HG03354 (cell line): ENCODE measurements around the gene THEMIS2.

ENCODE experiments used
- ATAC-seq: cut with Tn5 transposase; IDR thresholded peaks from one replicate; pipeline ENCODE4 v1.9.1; 2021; ENCODE audit warnings: mild to moderate bottlenecking; ENCODE audit not compliant: unreplicated experiment, poor library complexity, severe bottlenecking

THEMIS2 gene

DNA sequence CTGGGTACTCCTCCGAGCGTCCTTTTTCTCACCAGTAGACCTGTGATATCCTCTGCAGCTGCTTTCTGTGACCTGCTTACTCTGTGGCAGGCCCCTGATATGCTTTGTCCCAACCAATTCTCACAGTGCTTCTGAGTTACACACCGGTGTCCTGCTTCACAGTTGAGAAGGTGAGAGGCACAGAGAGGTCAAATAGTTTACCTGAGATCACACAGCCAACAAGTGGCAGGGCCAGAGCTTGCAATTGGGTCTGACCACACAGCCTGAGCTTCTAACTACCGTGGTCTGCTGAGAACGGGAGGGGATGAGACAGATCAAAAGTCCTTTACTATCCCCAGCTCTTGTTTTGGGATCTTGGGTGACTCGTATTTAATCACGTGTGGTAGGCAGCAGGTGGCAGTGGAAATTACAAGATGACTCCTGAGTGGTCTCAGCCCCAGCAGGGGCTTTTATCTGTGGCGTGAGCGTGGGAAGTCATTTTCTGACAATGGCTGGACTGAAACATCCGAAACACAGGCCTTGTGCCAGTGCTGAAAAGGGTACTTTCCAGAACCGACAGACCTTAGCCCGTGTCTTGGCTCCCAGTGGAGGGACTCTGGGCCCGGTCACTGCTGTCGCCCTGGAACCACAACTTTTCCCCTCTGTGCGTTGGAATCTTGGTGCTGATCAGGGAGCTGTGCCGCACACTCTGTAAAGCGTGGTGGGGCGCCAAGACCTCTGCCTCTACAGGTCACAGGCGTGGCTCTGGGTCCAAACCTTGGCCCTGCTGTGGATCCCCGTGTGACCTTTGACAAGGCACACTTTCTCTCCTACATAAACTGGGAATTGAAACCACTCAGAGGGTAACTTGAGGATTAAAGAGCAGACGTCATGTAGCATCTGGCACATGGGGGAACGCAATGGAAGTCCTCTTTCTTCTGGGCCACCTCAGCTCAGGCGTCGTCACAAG, 11.9 kb downstream of the THEMIS2 start:
- ATAC-seq = peak; percentile 56

GRCh38 chr1:27885114-27885528, 12.8 kb downstream of the THEMIS2 start:
- ATAC-seq = no peak

GRCh38 chr1:27885621-27886352, 13.4 kb downstream of the THEMIS2 start:
- no peak for ATAC-seq

GRCh38 chr1:27886353-27886679, 14.0 kb downstream of the THEMIS2 start:
- no peak for ATAC-seq

GRCh38 chr1:27886744-27887143, 14.4 kb downstream of the THEMIS2 start:
- ATAC-seq = no peak

DNA sequence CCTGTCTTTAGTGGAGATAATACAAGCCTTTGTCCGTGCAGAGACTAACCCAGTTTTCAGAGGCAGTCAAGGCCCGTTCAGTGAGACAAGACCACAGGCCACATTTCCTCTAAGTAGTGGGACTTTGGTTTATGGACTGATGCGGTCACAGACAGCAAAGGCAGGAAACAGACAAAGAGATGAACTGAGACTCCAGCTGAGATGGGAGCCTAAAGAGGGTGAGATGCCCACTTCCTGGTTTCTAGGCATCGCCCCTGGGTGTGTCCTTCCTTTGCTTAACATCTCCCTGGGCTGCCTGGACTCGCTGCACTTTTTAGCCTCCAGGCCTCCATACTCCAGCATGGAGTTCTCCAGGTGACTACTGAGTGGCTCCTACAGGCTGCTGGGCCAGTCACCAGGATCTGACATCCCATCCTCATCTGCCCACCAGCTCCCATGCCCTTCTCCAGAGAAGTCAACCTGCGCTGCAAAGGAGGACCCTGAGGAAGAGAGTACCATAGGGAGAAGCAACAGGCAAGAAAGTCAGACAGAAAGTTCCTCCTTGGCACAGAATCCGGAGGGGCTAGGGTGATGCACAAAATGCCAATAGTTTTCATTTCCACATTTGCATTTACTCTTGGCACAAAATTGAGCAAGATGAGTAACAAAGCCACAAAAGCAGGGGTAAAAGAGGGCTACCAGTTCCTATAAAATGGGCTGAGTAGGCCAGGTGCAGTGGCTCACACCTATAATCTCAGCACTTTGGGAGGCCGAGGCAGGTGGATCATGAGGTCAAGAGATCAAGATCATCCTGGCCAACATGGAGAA, 15.1 kb downstream of the THEMIS2 start:
- no peak for ATAC-seq

DNA sequence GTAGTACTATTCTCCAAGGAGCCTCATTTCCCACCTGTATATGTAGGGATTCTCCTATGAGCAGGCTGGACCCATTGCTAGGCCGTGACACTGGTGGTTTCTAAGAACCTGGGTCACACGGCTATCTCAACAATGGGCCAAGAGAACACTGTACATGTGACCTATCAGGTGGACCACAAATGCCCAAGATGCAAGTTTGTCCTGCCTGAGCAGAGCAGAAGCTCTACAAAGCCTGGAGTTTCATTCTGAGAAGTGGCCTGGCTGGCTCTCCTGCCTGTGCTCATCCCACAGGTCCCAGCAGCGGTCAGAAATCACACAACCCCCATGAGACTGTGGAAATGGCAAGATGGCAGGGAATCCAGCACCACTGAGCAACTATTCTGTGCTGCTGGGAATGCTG, 17.2 kb downstream of the THEMIS2 start:
- no peak for ATAC-seq

- ATAC-seq = peak; percentile 51
Measured at GRCh38 chr1:27891196-27891889, 19.0 kb downstream of the THEMIS2 start.

- no peak for ATAC-seq
Measured at GRCh38 chr1:27894521-27894920, 22.2 kb downstream of the THEMIS2 start.

GRCh38 chr1:27906759-27907158, 34.4 kb downstream of the THEMIS2 start:
- ATAC-seq = no peak

DNA sequence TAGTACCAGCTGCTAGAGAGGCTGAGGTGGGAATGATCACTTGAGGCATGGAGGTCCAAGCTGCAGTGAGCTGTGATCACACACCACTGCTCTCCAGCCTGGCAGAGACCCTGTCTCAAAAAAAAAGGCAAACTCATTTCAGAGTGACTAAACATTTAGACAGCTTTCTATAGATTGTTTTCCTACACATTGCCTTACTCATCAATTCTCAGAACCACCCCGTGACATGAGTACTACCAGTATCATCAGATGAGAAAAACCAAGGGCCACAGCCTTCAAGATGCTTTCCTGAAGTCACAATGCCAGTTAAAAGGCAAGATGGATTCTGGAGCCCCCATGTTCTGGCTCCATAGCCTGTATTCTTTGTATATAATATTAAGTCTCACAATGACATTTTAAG, 40.1 kb downstream of the THEMIS2 start:
- no peak for ATAC-seq

DNA sequence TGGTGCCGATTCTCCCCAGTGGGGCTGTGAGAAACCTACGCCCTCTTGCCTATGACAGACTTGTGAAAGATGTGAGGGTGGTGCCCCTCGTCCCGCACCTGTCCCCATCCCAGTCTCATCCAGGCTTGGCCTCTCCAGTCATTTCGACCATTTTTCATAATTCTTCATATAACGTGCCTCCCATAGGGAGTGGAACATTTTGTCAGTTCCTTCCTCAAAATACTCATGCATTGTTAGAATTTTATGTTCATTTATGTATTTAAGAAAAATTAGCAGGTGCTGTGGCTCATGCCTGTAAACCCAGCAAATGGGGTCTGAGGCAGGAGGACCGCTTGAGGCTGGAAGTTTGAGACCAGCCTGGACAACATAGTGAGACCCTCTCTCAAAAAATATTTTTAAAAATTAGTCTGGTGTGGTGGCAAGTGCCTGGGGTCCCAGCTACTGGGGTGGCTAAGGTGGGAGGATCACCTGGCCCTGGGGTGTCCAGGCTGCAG, 42.8 kb downstream of the THEMIS2 start:
- ATAC-seq = no peak

DNA sequence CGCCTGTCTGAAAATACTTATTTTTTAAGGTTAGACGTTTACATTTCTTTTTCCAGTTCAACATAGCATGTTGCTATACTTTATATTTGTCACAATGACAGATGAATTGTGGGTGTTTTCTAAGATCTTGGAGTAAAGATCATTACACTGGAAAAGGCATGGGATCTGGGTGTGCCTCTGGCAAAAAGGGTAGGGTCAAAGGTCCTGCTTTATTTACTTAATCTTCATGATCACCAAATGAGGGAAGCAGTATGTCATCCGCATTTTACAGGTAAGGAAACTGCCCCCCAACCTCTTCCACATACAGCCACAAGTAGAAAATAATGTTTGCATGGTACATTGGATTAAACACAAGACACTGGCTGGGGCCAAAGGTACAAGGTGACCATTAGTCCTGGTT, 49.9 kb downstream of the THEMIS2 start:
- no peak for ATAC-seq

DNA sequence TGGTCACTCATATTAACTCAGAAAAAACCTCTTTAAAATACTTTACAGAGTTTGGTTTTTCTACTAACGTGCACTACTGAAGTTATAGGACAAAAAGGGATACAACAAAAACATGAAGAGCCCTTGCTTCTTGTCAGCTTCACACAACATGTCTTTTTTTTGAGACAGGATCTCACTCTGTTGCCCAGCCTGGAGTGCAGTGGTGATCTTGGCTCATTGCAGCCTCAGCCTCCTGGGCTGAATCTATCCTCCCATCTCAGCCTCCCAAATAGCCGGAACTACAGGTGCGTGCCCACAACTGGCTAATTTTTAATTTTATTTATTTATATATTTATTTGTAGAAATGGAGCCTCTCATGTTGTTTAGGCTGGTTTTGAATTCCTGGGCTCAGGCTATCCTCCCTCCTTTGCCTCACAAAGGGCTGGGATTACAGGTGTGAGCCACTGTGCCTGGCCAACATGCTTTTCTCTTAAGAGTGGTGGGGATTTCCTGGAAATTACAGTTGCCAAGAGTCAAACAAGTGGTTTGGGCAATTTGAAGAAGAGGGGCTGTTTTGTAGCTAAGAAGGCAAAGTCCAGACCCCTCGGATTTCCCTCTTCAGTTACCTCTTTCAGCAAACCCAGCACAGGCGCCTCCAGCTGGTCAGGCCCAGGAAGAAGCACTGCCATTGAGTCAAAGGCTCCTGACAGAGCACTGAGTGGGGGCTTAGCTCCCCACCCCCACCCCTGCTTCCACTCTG, 56.0 kb downstream of the THEMIS2 start:
- ATAC-seq = no peak

DNA sequence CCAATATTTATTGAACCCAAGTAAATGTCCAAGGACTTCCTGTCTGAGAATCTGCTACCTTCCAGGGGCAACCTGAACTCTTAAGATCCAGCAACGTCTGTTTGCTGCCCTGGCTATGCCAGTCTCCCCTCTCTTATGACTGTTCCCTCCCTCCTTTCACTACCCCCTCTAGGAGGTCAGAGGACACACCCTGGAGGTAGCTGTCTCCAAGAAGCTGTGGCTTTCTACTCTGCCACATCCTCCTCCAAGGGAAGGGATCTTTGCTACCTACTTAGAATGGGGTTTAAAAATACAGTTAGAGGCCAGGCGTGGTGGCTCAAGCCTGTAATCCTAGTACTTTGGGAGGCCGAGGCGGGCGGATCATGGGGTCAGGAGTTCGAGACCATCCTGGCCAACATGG, 58.8 kb downstream of the THEMIS2 start:
- no peak for ATAC-seq

DNA sequence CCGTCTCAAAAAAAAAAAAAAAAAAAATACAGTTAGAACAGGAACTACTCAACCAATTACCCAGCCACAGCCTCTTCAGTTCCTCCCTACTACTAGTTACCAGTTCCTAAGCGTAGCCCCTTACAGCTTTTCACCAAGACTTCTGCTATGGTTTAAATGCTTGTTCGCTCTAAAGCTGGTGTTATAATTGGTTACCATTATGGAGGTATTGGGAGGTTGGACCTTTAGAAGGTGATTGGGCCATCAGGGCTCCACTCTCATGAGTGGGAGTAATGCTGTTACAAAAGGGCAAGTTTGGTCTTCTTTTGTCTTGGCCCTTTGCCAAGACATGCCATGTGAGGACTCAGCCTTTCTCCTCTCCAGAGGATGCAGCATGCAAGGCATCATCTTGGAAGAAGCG, 59.4 kb downstream of the THEMIS2 start:
- ATAC-seq = no peak

DNA sequence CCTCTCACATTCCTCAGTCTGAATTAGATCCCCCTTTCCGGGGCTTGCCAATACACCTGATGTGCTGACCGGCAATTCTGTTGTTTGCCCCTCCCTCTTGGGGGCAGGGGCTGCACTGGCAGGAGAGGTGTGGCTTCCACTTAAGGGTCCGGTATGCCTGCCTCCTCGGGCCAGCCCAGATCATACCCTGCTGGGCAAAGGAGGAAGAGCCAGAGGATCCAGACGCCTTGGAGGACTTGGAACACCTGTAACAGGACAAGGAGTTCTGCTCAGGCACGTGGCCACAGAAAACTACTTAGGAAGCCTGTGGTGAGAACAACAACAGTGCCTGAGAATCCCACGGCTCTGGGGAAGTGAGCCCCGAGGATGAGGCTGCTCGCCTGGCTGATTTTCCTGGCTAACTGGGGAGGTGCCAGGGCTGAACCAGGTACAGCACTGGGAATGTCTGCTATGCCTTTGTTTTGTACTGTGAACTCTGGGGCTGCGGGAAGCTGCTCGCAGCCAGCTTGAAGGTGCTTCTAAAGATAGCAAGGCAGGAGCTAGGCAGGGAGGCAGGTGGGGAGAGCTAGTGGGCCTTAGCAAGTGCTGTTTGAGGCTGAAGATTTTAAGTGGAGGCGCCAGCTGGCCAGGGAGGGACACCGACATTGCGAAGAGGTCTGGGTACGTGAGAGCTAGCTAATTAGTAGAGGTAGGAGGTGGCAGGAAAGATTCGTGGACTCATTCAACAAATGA, 62.6 kb downstream of the THEMIS2 start, which contains the start of gene SMPDL3B:
Gene SMPDL3B, plus strand, starts transcription at position 183 of the 732 bp plus-strand sequence. Its CDS starts 184 bp downstream, at position 367.
- no peak for ATAC-seq

- ATAC-seq = no peak
Measured at GRCh38 chr1:27935721-27936120, 63.4 kb downstream of the THEMIS2 start.
